Endothelial cell (in vitro differentiated cells): Measurements from ENCODE around the gene GOSR1. TPM values are rescaled to one million over a fixed set of nuclear protein-coding genes. Genes with fewer than 3 reads are reported as not detected.

Experiments used
- DNase-seq: peaks from one replicate; pipeline ENCODE4 v3.0.0; 2021; ENCODE audit warnings: low spot score
- H3K27ac Mint-ChIP-seq: one replicate; pipeline ENCODE4 v1.8.0; 2021; ENCODE audit warnings: mixed read lengths, inconsistent platforms; ENCODE audit not compliant: unreplicated experiment
- H3K27me3 Mint-ChIP-seq: one replicate; pipeline ENCODE4 v1.8.0; 2021; ENCODE audit warnings: mild to moderate bottlenecking, moderate library complexity, mixed read lengths, inconsistent platforms; ENCODE audit not compliant: unreplicated experiment
- H3K36me3 Mint-ChIP-seq: one replicate; pipeline ENCODE4 v1.8.0; 2021; ENCODE audit warnings: mild to moderate bottlenecking, low read depth, mixed read lengths, inconsistent platforms; ENCODE audit not compliant: unreplicated experiment
- H3K4me1 Mint-ChIP-seq: one replicate; pipeline ENCODE4 v1.8.0; 2021; ENCODE audit warnings: mild to moderate bottlenecking, mixed read lengths, inconsistent platforms; ENCODE audit not compliant: unreplicated experiment
- H3K4me3 Mint-ChIP-seq: one replicate; pipeline ENCODE4 v1.8.0; 2021; ENCODE audit warnings: mild to moderate bottlenecking, mixed read lengths, inconsistent platforms; ENCODE audit not compliant: unreplicated experiment
- H3K9me3 Mint-ChIP-seq: one replicate; pipeline ENCODE4 v1.8.0; 2021; ENCODE audit warnings: mixed read lengths, inconsistent platforms; ENCODE audit not compliant: unreplicated experiment
- CTCF ChIP-seq: fragments of 200-600 bp; sonication (generic); IDR thresholded peaks from one replicate; pipeline ENCODE4 v1.5.0; 2021; ENCODE audit warnings: antibody characterized with exemption; ENCODE audit not compliant: unreplicated experiment
- total RNA-seq: library from RNA; stranded (reverse); fragmentation: NEBNext Ultra II Directional; extraction: Animal tissue kit (Norgen Biotek cat#: 25700); gene quantifications from one replicate; pipeline ENCODE4 v1.2.1, GENCODE V29; 2021; ENCODE audit not compliant: unreplicated experiment

The GOSR1 gene
- total RNA-seq, 1 donor from 2014 or later: 47.5 TPM

- DNase-seq: no peak
- peaks cover 10% of the 10 kb centered on the region for H3K36me3 Mint-ChIP-seq
Measured at GRCh38 chr17:30476726-30477082, 504 bp upstream of the GOSR1 start.

GRCh38 chr17:30477774-30478115 is 537 bp downstream of the GOSR1 start:
- H3K4me1 Mint-ChIP-seq: peaks cover 16% of the 10 kb centered on the region
- TF ChIP-seq CTCF: no peak
- no peak for DNase-seq
- peaks cover 7% of the 10 kb centered on the region for H3K27me3 Mint-ChIP-seq
- no peaks in the 10 kb centered on the region for H3K9me3 Mint-ChIP-seq
- H3K27ac Mint-ChIP-seq: peak overlapping the region; percentile 100
- H3K4me3 Mint-ChIP-seq: peak overlapping the region; percentile 99
- H3K36me3 Mint-ChIP-seq: peaks cover 12% of the 10 kb centered on the region

More at GRCh38 chr17:30476726-30477082, 504 bp upstream of the GOSR1 start:
- Mint-ChIP-seq H3K27ac (peak overlapping the region; percentile 100), H3K9me3 (no peaks in the 10 kb centered on the region), H3K4me1 (peaks cover 16% of the 10 kb centered on the region), H3K27me3 (peaks cover 7% of the 10 kb centered on the region), H3K4me3 (peak overlapping the region; percentile 99)
- no peak for TF ChIP-seq CTCF

- H3K4me1 Mint-ChIP-seq: peaks cover 7% of the 10 kb centered on the region
- no peak for DNase-seq
- no peak overlapping the region for H3K4me3 Mint-ChIP-seq
- no peaks in the 10 kb centered on the region for H3K9me3 Mint-ChIP-seq
- TF ChIP-seq CTCF: no peak
- no peak overlapping the region for H3K27ac Mint-ChIP-seq
- H3K27me3 Mint-ChIP-seq: peaks cover 2% of the 10 kb centered on the region
- peaks cover 24% of the 10 kb centered on the region for H3K36me3 Mint-ChIP-seq
Measured at GRCh38 chr17:30482555-30482954, 5.3 kb downstream of the GOSR1 start.

GRCh38 chr17:30483159-30483558 is 6.0 kb downstream of the GOSR1 start:
- DNase-seq: no peak
- no peak for TF ChIP-seq CTCF
- Mint-ChIP-seq H3K4me3 (no peak overlapping the region), H3K4me1 (peaks cover 2% of the 10 kb centered on the region), H3K27ac (no peak overlapping the region), H3K9me3 (no peaks in the 10 kb centered on the region), H3K36me3 (peaks cover 21% of the 10 kb centered on the region), H3K27me3 (peaks cover 2% of the 10 kb centered on the region)

GRCh38 chr17:30493780-30494179 is 16.6 kb downstream of the GOSR1 start:
- H3K9me3 Mint-ChIP-seq: no peaks in the 10 kb centered on the region
- H3K36me3 Mint-ChIP-seq: peaks cover 22% of the 10 kb centered on the region
- no peak overlapping the region for H3K27ac Mint-ChIP-seq
- no peak overlapping the region for H3K4me3 Mint-ChIP-seq
- H3K4me1 Mint-ChIP-seq: no peaks in the 10 kb centered on the region
- no peaks in the 10 kb centered on the region for H3K27me3 Mint-ChIP-seq
- no peak for DNase-seq
- no peak for TF ChIP-seq CTCF
